Measurements from ENCODE around the gene EVA1A. TPM values are rescaled to one million over a fixed set of nuclear protein-coding genes. Genes with fewer than 3 reads are reported as not detected.

Gene EVA1A
- total and polyA plus RNA-seq, 12 donors, result 0.53 to 4.3 (median 1.0) TPM; not detected in 3

- 66 to 83% (median 79%) methylated on average over 1 to 4 of the region's 4 CpGs for WGBS, 4 donors
- intact Hi-C loops (cut with DNase I), result no loop called here
- H3K36me3 ChIP-seq (replicated peaks in 1 of 2), result no peaks in the 10 kb centered on the region
- no peak overlapping the region for H3K4me3 ChIP-seq
- no peak for TF ChIP-seq POLR2A (IDR thresholded peaks at IDR 0.05)
- no peak for TF ChIP-seq CTCF (IDR thresholded peaks at IDR 0.05)
- peaks cover 4% of the 10 kb centered on the region for H3K27me3 ChIP-seq
- H3K27ac ChIP-seq, result no peak overlapping the region
- H3K9me3 ChIP-seq (replicated peaks in 1 of 3), result no peaks in the 10 kb centered on the region
- no peaks in the 10 kb centered on the region for H3K4me1 ChIP-seq (replicated peaks in 1 of 2)
- no peak for DNase-seq
Measured at GRCh38 chr2:75564713-75565359, 4.1 kb upstream of the EVA1A start.

- H3K4me1 ChIP-seq (replicated peaks in 1 of 2), result no peaks in the 10 kb centered on the region
- intact Hi-C loops (cut with DNase I), result no loop called here
- no peaks in the 10 kb centered on the region for H3K9me3 ChIP-seq (replicated peaks in 1 of 3)
Measured at GRCh38 chr2:75564026-75564688, 3.4 kb upstream of the EVA1A start.

GRCh38 chr2:75563591-75563990 lies 2.9 kb upstream of the EVA1A start:
- H3K36me3 ChIP-seq (replicated peaks in 1 of 2), result no peaks in the 10 kb centered on the region
- H3K27me3 ChIP-seq, result peaks cover 5% of the 10 kb centered on the region
- H3K9me3 ChIP-seq (replicated peaks in 1 of 3), result no peaks in the 10 kb centered on the region
- TF ChIP-seq POLR2A (IDR thresholded peaks at IDR 0.05) (no peak), CTCF (IDR thresholded peaks at IDR 0.05) (no peak)
- no peaks in the 10 kb centered on the region for H3K4me1 ChIP-seq (replicated peaks in 1 of 2)
- 80 to 84% (median 83%) methylated on average over 3 of the region's 3 CpGs for whole genome bisulfite sequencing, 4 donors
- H3K27ac ChIP-seq, result no peak overlapping the region
- intact Hi-C loops (cut with DNase I), result no loop called here
- H3K4me3 ChIP-seq, result no peak overlapping the region
- no peak for DNase-seq

More at GRCh38 chr2:75564026-75564688, 3.4 kb upstream of the EVA1A start:
- Histone ChIP-seq H3K27ac (no peak overlapping the region), H3K36me3 (replicated peaks in 1 of 2) (no peaks in the 10 kb centered on the region), H3K27me3 (peaks cover 5% of the 10 kb centered on the region), H3K4me3 (no peak overlapping the region)
- no peak for TF ChIP-seq CTCF (IDR thresholded peaks at IDR 0.05)
- TF ChIP-seq POLR2A (IDR thresholded peaks at IDR 0.05), result no peak
- no peak for DNase-seq
- WGBS, 4 donors, result 85 to 94% (median 89%) methylated on average over 9 of the region's 9 CpGs

GRCh38 chr2:75562513-75562864 lies 1.8 kb upstream of the EVA1A start:
- Histone ChIP-seq H3K4me1 (replicated peaks in 1 of 2) (no peaks in the 10 kb centered on the region), H3K4me3 (no peak overlapping the region), H3K36me3 (replicated peaks in 1 of 2) (no peaks in the 10 kb centered on the region), H3K27me3 (peaks cover 5% of the 10 kb centered on the region), H3K9me3 (replicated peaks in 1 of 3) (no peaks in the 10 kb centered on the region), H3K27ac (no peak overlapping the region)
- TF ChIP-seq POLR2A (IDR thresholded peaks at IDR 0.05) (no peak), CTCF (IDR thresholded peaks at IDR 0.05) (no peak)
- intact Hi-C loops (cut with DNase I), result no loop called here
- WGBS, 4 donors, result 71 to 80% (median 74%) methylated on average over 5 of the region's 5 CpGs
- no peak for DNase-seq
